Astrocyte of the spinal cord (primary cell): ENCODE measurements around the gene MXD1.

Source experiments
- DNase-seq: peaks from one replicate; pipeline ENCODE4 v3.0.0; 2011; ENCODE audit warnings: low read depth, low spot score
- H3K4me3 ChIP-seq: 2 replicates; pipeline ENCODE4 v1.5.1; 2011; ENCODE audit warnings: low read depth, mild to moderate bottlenecking, low read length, moderate library complexity
- CTCF ChIP-seq: IDR thresholded peaks from 2 replicates; pipeline ENCODE4 v1.5.1; 2012; ENCODE audit warnings: low read depth, mild to moderate bottlenecking, low read length, inconsistent platforms
- in situ Hi-C: cut with HindIII; loops from 2 replicates; pipeline ENCODE4 v1.10.0; 2017; ENCODE audit warnings: low sequenced_read_pairs

Gene MXD1

GRCh38 chr2:69918401-69918800, 3.5 kb downstream of the MXD1 start:
- in situ Hi-C loops, result no loop called here
- no peak for DNase-seq
- TF ChIP-seq CTCF, result no peak
- no peak overlapping the region for H3K4me3 ChIP-seq

DNA sequence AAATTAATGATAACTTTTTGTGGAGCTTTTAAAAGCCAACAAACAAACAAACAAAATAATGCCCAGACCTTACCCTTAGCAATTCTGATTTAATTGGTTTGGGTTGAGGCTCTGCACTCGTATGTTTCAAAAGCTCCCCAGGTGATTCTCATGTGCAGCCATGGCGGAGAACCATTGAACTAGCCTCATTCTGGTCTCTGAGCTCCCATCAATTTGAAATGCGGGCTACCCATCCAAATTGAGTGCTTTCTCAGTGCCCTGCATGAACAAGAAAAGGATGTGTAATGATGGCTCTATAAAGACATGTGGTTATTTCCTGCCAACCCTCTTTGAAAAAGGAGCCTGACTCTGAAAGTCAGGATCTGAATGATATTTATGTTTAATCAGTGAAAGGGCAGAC, 8.2 kb downstream of the MXD1 start:
- in situ Hi-C loops, result no loop called here
- DNase-seq, result no peak
- H3K4me3 ChIP-seq, result no peak overlapping the region
- TF ChIP-seq CTCF, result no peak

DNA sequence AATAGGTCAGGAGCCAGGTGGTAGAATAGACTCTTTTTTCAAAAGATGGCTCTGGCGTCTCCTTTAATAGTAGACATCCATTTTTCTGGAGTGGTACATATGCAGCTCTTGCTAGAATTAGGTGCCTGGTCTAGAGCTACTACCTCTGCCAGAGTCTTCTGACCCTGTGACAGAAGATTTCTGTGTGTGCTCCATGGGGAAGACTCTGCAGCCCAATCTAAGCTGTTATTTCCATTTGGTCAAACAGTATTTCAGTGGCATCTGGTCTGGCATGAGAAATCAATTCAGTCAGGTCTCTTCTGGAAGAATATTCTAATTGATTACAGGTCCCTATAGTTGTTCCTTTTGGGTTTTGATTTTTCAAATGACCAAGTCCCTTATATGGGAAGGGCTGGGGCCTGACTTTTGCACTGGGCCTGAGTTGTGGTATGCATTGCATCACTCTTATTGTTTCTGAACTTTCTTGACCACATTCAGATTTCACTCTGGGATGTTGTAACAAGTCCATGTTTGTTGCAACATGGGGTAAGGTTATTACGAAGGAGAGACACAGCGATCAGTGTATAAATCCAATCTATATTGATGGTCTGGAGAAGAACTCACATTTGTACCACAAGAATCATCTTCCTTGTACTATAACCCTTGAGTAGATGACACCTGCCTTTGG, 12.1 kb downstream of the MXD1 start:
- H3K4me3 ChIP-seq, result no peak overlapping the region
- in situ Hi-C loops, result no loop called here
- DNase-seq, result no peak
- no peak for TF ChIP-seq CTCF

DNA sequence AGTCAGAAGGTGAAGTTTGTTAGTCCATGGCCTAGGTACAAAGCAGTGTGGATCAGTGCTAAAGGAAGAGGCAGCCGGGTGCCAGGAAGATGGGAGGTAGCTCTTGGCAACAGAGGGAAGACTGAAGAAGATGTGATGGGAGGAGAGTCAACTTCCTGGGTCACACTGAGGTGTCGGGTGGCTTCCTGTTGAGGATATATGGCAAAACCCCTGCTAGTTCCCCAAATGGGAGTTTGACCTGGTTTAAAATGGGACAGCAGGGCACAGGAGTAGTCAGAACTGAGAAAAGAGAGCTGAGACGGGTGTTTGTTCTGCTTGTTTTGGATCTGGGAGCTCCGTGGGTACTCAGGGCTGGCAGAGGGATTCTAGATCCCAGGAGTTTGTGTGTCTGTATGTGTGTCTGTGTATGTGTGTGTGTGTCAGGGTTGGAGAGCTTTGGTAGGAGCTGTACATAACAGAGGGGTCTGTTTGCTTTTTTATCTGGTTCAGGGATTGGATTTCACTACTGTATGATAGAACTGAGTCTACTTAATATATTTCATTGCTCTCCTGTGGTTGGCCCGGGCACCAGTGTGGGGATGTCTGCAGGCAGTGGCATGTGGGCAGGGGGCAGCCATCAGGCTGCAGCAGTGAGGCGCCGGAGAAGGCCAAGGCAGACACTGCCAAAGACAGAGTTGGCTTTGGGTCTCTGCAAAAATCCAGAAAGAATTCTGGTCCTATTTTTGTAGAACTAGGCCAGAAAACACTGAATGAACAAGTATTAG, 17.1 kb downstream of the MXD1 start:
- in situ Hi-C loops, result no loop called here
- TF ChIP-seq CTCF, result no peak
- no peak overlapping the region for H3K4me3 ChIP-seq
- DNase-seq, result no peak

DNA sequence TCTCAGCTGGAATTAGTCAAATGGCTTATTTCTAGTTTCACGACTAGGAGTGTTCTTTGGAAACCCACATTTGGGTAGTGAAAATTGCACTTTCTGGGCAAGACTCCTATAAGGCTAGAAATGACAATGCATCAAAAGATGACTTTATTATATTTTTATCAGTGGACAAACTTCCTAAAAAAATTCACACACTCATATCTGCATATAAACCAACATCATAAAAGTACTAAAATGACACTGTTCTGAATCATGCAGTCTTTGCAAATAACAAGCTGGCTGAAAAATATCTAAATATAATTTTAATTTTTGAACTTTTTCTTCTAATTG, 17.6 kb downstream of the MXD1 start:
- DNase-seq, result no peak
- no peak for TF ChIP-seq CTCF
- H3K4me3 ChIP-seq, result no peak overlapping the region
- in situ Hi-C loops, result no loop called here

GRCh38 chr2:69933254-69933828, 18.4 kb downstream of the MXD1 start:
- no peak overlapping the region for H3K4me3 ChIP-seq

More at GRCh38 chr2:69933254-69933828, 18.4 kb downstream of the MXD1 start:
- in situ Hi-C loops, result no loop called here
- no peak for TF ChIP-seq CTCF
- DNase-seq, result no peak
